HT1080 (cell line): ENCODE data around the gene TCHH. TPM values are rescaled to one million over a fixed set of nuclear protein-coding genes. Genes with fewer than 3 reads are reported as not detected.
"Not testable (repeated sequence)": the region's sequence is repeated elsewhere in the genome, so short reads cannot be mapped to it uniquely, and the experiment has no call there.

Source experiments
- DNase-seq: peaks from one replicate; pipeline ENCODE4 v3.0.0-alpha.2; 2015; ENCODE audit warnings: low read depth
- polyA plus RNA-seq, 2 experiments: library from polyadenylated mRNA; depleted of rRNA; stranded (reverse); fragments of >200 nt; gene quantifications; 2 replicates each; pipeline ENCODE4 v1.2.3, GENCODE V29; 2015
- total RNA-seq: library from RNA; depleted of rRNA; stranded (reverse); fragments of >200 nt; shearing (Covaris generic); gene quantifications from 2 replicates; pipeline ENCODE4 v1.2.3, GENCODE V29; 2014; rRNA removed

TCHH gene
- under 0.01 TPM in 1 of 2 replicates, not detected in the other for total RNA-seq
- polyA plus RNA-seq (2015; cell fraction: cytosol; rRNA removed), result not detected in 2 replicates
- polyA plus RNA-seq (2015; cell fraction: nucleus; rRNA removed), result 0.02 TPM in 1 of 2 replicates, not detected in the other

- no peak for DNase-seq
Measured at GRCh38 chr1:152115344-152115743, at the start of gene TCHH. Gene TCHH (minus strand): TSS chr1:152115444. CDS start chr1:152114080, 1,364 bp downstream.

DNA sequence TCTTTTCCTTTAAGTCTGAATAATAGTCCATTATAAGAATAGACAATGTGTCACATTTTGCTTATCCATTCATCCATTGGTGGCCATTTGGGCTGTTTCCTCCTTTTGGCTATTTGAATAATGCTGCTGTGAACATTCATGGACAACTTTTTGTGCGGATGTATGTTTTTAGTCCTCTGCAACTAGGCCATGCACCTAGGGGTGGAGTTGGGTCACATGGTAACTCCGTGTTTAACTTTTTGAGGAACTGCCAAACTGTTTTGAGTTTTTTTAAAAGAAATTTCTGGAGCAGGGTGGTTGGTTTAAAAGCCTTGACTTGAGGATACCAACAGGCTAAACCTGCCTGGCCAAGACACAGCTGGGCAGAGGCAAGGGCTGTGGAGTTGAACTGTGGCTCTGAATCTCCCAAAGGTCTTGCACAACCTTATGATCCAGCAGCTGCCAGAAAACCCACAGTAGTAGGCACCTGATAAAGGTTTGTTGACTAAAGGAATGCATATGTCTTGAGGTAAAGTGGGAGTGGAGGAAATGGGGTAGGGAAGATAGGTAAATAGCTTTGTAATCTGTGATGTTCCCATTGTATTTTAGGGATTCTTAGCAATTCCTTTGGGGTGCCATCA, 49.4 kb upstream of the TCHH start:
- DNase-seq, result no peak

- DNase-seq, result peak; percentile 92
Measured at GRCh38 chr1:152162792-152163463, 47.7 kb upstream of the TCHH start.

DNA sequence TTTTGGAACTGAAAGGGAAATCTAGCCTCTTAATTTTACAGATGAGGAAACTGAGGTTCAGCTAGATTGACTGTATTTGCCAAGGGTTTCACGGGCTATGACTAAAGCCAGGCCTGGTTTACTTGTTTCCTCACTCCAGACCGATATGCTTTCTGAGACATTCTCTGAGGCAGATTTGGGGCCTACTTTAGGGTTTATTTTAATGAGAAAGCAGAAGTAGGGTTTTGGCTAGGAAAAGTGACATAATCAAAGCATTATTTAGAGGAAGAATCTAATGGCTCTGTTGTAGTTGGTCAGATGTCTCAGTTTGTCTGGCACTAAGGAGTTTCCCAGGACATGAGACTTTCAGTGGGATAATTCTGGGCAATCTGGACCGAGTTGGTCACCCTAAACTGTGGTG, 45.3 kb upstream of the TCHH start:
- no peak for DNase-seq

DNA sequence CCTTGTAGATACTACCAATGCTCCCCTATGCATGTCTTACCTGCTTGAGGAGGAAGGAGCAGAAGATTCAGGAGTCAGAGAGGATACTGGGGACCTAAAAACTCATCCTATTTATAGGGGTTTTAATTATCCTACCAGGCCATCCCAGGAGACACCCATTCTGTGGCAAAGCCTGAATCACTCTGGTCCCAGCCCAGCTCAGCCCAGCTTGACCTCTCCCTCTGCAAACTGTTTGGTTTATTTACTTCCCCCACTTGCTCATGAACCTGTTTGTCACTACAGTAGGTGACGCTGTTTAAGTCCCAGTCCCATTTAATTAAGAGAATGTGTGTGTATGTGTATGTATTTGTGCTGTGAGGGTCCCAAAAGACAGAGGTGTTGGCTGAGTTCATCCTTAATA, 43.9 kb upstream of the TCHH start, which contains the start of gene RPTN:
TSS of gene RPTN (minus strand) at position 85 of the 400 bp plus-strand sequence. CDS start 1,339 bp downstream, outside the sequence.
- no peak for DNase-seq

DNA sequence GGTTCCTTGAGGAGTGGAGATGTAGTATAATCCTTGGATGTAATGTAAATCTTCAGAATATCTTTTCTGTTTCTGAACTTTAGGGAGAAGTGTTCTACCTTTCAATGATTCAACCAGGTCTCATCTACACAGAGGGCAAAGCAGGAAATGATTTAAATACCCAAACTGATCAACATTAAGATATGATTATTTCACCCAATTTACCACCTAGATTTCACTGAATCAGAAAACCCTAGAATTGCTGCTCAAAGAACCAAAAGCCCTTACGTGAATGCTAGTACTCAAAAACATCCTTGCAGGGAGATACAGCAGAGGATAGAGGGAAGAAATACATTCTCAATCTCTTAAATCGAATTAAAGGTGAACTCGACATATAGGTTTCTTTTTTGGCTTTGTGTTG, 38.8 kb upstream of the TCHH start:
- DNase-seq, result no peak

DNA sequence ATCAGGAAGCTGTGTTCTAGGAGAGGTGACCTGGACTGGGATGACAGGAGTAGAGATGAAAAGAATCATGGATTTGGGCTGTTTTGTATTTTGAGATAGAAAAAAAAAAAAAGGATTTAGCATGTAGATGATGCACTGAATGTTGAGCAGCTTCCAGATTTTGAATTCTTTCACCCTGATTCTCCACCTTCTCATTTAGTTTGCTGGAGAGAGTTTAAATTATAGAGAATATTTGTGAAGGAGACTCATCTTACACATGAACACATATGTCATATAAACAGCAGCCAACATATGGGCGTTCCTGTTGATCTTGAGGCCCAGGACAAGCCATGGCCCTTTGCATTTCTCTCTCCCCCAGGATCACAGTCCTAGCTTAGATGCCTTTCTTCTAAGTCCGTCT, 36.4 kb upstream of the TCHH start:
- DNase-seq, result no peak

DNA sequence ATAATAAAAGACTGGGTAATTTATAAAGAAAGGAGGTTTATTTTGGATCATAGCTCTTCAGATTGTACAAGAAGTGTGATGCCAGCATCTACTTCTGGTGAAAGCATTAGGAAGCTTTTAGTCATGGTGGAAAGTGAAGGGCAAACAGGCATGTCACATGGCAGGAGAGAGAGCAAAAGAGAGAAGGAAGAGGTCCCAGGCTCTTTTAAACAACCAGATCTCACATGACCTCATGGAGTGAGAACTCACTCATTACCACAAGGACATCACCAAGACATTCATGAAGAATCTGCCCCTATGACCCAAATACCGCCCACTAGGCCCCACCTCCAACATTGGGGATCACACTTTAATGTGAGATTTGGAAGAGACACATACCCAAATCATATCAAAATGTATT, 33.7 kb upstream of the TCHH start:
- no peak for DNase-seq

- DNase-seq, result no peak
Measured at GRCh38 chr1:152148051-152148450, 32.8 kb upstream of the TCHH start.

- no peak for DNase-seq
Measured at GRCh38 chr1:152145769-152146168, 30.5 kb upstream of the TCHH start.

GRCh38 chr1:152144674-152145183, 29.5 kb upstream of the TCHH start:
- DNase-seq, result not testable (repeated sequence)

DNA sequence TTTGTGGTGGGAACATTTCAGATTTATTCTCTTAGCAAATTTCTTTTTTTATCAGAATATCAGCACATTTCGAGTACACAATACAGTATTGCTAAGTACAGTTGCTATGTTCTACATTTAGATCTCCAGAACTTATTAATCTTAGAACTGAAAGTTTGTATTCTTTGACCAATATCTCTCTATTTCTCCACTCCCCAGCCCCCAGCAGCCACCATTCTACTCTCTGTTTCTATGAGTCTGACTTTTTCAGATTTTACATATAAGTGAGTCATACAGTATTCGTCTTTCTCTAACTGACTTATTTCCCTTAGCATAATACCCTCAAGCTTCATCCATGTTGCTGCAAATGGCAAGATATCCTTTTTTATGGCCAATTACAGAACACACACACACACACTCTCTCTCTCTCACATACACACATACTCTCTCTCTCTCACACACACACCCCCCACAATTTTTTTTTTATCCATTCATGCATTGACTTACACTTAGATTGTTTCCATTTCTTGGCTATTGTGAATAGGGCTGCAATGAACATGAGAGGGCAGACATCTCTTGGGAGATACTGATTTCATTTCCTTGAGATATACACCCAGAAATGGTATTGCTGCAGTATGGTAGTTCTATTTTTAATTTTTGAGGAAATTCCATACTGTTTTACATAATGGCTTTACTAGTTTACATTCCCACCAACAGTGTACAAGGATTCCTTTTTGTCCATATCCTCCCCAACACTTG, 28.1 kb upstream of the TCHH start:
- DNase-seq, result peak; percentile 47

DNA sequence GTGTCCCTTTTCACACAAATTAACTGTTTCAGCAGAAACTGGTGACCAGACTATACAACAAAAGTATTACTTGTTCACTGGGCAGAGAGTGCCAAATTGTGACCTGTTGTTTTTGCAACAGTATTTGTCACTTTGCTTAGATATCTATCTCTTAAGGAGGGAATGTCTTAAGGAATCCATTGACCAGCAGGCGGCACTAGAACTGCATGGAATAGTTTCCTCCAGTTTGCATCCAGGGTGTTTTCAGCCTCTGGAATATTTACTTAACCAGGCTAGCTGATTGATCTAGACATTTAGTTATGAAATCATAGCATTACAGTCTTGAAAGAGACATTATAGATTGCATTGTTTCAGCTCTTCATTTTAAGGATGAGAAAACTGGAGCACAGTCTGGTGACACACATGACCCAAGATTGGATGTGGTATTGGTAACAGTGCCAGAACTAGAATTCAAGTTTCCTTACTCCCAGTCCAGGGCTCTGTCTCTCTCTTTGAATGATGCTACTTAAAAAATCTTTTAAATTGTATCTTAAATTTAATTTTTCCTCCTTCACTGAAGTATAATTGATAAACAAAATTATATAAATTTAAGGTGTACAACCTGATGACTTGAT, 26.8 kb upstream of the TCHH start:
- DNase-seq, result peak; percentile 62

- no peak for DNase-seq
Measured at GRCh38 chr1:152137215-152137614, 22.0 kb upstream of the TCHH start.

DNA sequence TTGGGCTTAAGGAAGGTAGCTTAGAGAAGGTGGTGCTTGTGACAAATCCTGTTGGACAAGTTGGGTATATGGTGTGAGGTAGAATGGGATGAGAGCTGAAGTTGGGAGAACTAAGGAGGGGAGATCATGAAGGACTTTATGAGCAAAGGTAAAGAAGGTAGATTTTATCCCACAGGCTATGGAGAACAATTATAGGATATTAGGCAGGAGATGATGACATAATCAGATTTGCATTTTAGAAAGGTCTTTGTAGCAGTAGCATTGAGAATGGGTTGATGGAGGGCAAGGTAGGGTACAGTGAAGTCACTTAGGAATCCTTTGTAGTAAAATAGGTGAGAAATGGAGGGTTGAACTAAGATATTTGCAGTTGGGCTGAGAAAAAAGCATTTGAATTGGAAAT, 14.9 kb upstream of the TCHH start:
- DNase-seq, result no peak

DNA sequence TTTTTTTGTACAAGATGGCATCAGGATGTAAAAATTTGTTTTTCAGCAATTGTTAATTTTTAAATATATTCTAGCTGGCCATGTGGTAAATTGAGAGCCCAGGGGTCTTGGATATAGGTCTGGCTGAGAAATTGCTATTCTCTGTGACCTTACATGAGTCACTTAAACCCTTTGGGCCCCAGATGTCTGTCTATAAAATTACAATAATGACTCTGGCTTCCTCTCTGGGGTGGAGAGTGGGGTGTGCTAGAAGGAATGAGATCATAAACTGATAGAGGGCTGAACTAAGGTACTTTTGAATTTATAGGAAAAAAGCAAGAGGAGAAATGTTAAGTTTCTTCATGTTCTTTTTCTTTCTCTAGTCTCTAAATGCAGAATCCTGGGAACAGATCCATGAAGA, 12.4 kb upstream of the TCHH start:
- DNase-seq, result peak; percentile 15

DNA sequence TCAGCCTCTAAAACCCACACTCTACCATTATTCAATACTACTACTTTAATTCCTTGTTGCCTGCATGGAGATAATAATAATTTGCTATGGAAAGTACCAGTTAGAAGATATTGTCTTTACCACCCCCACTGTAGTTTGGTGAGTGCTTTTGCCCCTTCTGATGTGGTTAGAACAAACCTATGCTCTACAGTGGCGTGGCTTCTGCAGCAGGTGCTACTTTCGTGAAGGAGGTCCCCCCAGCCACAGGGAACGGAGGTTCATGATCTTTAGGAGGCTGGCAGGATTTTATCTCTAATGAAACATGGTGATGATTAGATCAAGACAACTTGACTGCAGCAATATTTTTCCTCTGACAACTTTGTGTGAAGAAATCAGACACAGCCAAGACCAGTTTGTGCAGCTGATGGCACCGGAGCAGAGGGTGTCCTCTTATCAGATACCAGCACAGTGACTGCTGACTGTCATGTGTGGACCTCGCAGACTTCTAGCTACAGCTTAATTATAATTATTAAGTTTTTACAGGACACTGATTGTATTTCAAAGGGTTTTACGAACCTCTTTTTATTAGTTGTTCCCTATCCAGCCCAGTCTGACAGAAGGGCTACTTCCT, 10.7 kb upstream of the TCHH start:
- DNase-seq, result no peak

DNA sequence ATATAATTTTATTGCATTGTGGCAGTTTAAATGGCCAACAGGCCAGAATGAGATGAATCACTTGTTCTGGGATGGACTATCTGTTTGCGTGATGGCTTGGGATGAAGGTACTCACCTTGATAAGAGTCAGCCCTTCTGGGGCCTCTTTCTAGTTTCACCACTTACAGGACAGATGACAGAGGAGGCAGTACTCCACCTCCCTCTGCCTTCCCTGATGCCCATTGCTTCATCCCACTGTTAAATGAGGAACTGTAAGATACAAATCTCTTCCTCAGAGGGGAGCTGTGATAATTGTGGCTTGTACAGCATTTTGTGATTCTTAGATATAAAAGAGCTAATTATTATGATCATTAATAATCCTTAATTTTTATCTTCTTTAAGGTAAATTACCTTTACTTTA, 3.7 kb upstream of the TCHH start:
- no peak for DNase-seq

DNA sequence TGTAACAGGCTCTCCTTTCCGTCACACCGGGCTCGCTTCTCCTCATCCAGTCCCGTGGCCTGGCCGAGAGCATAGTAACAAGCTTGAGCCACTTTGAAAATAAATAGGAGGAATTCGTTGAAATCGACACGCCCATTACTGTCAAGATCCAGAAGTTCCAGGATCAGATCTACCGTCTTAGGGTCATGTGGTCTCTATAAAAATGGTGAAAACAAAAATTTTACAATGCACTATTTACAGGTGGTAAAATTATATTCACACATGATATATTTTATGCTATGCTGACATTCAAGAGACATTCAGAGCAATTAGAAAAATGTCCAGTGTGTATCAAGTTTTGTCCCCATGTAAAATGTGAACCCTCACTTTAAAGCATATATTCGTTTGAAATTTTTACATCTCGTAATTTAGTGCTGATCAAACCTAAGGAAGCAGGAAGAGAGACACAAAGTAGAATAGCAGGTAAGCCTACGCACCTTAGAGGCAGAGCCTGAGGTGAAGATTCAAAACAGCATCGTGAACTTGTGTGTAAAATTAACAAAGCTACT, 2.3 kb downstream of the TCHH start:
- no peak for DNase-seq

GRCh38 chr1:152112101-152112884, 3.0 kb downstream of the TCHH start:
- DNase-seq, result no peak
